HEK293 (cell line): ENCODE measurements around the gene FANCF.

ENCODE experiments used
- CTCF ChIA-PET: fragments of 350-600 bp; formaldehyde crosslinking; extraction: SDS; loops from one replicate; lab custom pipeline; 2021; ENCODE audit warnings: antibody characterized with exemption; lab: Yijun Ruan, JAX
- POLR2A ChIA-PET: fragments of 300-600 bp; formaldehyde crosslinking; extraction: SDS; loops from one replicate; lab custom pipeline; 2020; ENCODE audit warnings: antibody characterized with exemption, inconsistent platforms; lab: Yijun Ruan, JAX
- H3K27ac ChIP-seq: fragments of 200-500 bp; sonication (Bioruptor generic); 2 replicates; pipeline ENCODE4 v1.5.1; 2014; ENCODE audit warnings: low read depth, low read length, control low read depth, inconsistent platforms; ENCODE audit errors: extremely low read depth
- H3K36me3 ChIP-seq, 2 experiments: fragments of 200-500 bp in 1 of 2; sonication (Bioruptor generic) in 1 of 2; 1 replicate in 1 of 2; 2 replicates in 1 of 2; pipeline ENCODE4 v1.5.1; 2014 to 2017; ENCODE audit warnings: inconsistent platforms in 2 of 2, low read length in 2 of 2; ENCODE audit not compliant: control insufficient read depth in 2 of 2, insufficient read depth in 1 of 2
- H3K4me1 ChIP-seq: fragments of 200-500 bp; sonication (Bioruptor generic); 2 replicates; pipeline ENCODE4 v1.5.1; 2014; ENCODE audit warnings: mild to moderate bottlenecking, low read length, inconsistent platforms; ENCODE audit not compliant: control insufficient read depth, insufficient read depth
- H3K4me3 ChIP-seq: 2 replicates; pipeline ENCODE4 v1.5.1; 2011; ENCODE audit warnings: low read depth, mild to moderate bottlenecking, control low read depth, low read length, moderate library complexity
- H3K9me3 ChIP-seq: fragments of 200-500 bp; sonication (Bioruptor generic); 2 replicates; pipeline ENCODE4 v1.5.1; 2014; ENCODE audit warnings: low read depth, low read length, inconsistent platforms; ENCODE audit not compliant: control insufficient read depth, insufficient read depth
- BCL11A ChIP-seq: fragments of 450-650 bp; formaldehyde crosslinking; IDR thresholded peaks from 2 replicates; pipeline ENCODE4 v1.5.1; 2016; ENCODE audit warnings: low read depth, missing biosample characterization, missing genetic modification characterization
- GLI2 ChIP-seq: fragments of 450-650 bp; formaldehyde crosslinking; IDR thresholded peaks from 2 replicates; pipeline ENCODE4; 2017; ENCODE audit warnings: missing biosample characterization, missing genetic modification characterization, low read depth, borderline replicate concordance
- GLIS2 ChIP-seq: fragments of 450-650 bp; formaldehyde crosslinking; IDR thresholded peaks from 2 replicates; pipeline ENCODE4 v1.5.1; 2016; ENCODE audit warnings: missing biosample characterization, missing genetic modification characterization
- KLF9 ChIP-seq: fragments of 450-650 bp; formaldehyde crosslinking; IDR thresholded peaks from 2 replicates; pipeline ENCODE4 v1.5.1; 2016; ENCODE audit warnings: missing biosample characterization, missing genetic modification characterization, low read depth
- ZBTB20 ChIP-seq: fragments of 450-650 bp; formaldehyde crosslinking; IDR thresholded peaks from 2 replicates; pipeline ENCODE4 v1.5.1; 2016; ENCODE audit warnings: missing biosample characterization, missing genetic modification characterization
- ZFP3 ChIP-seq: fragments of 450-650 bp; formaldehyde crosslinking; IDR thresholded peaks from 2 replicates; pipeline ENCODE4 v1.5.1; 2016; ENCODE audit warnings: low read depth, missing biosample characterization, missing genetic modification characterization
- ZNF175 ChIP-seq: fragments of 450-650 bp; formaldehyde crosslinking; IDR thresholded peaks from 2 replicates; pipeline ENCODE4 v1.5.1; 2016; ENCODE audit warnings: missing biosample characterization, missing genetic modification characterization
- ZNF391 ChIP-seq: fragments of 450-650 bp; formaldehyde crosslinking; IDR thresholded peaks from 2 replicates; pipeline ENCODE4 v1.5.1; 2016; ENCODE audit warnings: low read depth, missing biosample characterization, missing genetic modification characterization, borderline replicate concordance
- ZNF404 ChIP-seq: fragments of 450-650 bp; formaldehyde crosslinking; IDR thresholded peaks from 2 replicates; pipeline ENCODE4 v1.5.1; 2017; ENCODE audit warnings: missing biosample characterization, missing genetic modification characterization
- ZNF629 ChIP-seq: fragments of 450-650 bp; formaldehyde crosslinking; IDR thresholded peaks from 2 replicates; pipeline ENCODE4 v1.5.1; 2017; ENCODE audit warnings: missing biosample characterization, missing genetic modification characterization
- ZNF660 ChIP-seq: fragments of 450-650 bp; IDR thresholded peaks from 2 replicates; pipeline ENCODE4 v1.5.1; 2018; ENCODE audit warnings: missing biosample characterization, mild to moderate bottlenecking, missing genetic modification characterization
- ZNF830 ChIP-seq: fragments of 450-650 bp; IDR thresholded peaks from 2 replicates; pipeline ENCODE4 v1.5.0; 2018; ENCODE audit warnings: missing biosample characterization, missing genetic modification characterization, low read depth, mild to moderate bottlenecking, moderate library complexity
- ZSCAN23 ChIP-seq: fragments of 450-650 bp; formaldehyde crosslinking; IDR thresholded peaks from 2 replicates; pipeline ENCODE4 v1.5.1; 2016; ENCODE audit warnings: missing biosample characterization, missing genetic modification characterization
- TF ChIP-seq, protein P1 (sequence below): fragments of 450-650 bp; formaldehyde crosslinking; IDR thresholded peaks from 2 replicates; pipeline ENCODE4 v1.5.1; 2016; ENCODE audit warnings: missing biosample characterization, missing genetic modification characterization
- TF ChIP-seq, protein P2 (sequence below): fragments of 450-650 bp; formaldehyde crosslinking; IDR thresholded peaks from 2 replicates; pipeline ENCODE4 v1.5.1; 2016; ENCODE audit warnings: missing biosample characterization, missing genetic modification characterization
- TF ChIP-seq, protein P3 (sequence below): fragments of 450-650 bp; formaldehyde crosslinking; IDR thresholded peaks from 2 replicates; pipeline ENCODE4 v1.5.1; 2016; ENCODE audit warnings: missing biosample characterization, missing genetic modification characterization
- TF ChIP-seq, protein P4 (sequence below): fragments of 450-650 bp; formaldehyde crosslinking; IDR thresholded peaks from 2 replicates; pipeline ENCODE4 v1.5.1; 2016; ENCODE audit warnings: missing biosample characterization, missing genetic modification characterization
- TF ChIP-seq, protein P5 (sequence below): fragments of 450-650 bp; formaldehyde crosslinking; conservative IDR thresholded peaks from 2 replicates; pipeline ENCODE4 v1.5.1; 2016; ENCODE audit warnings: low read depth, missing biosample characterization, missing genetic modification characterization
- TF ChIP-seq, protein P6 (sequence below): sonication (generic); formaldehyde crosslinking; IDR thresholded peaks from 2 replicates; pipeline ENCODE4 v1.8.1; 2022; ENCODE audit warnings: mild to moderate bottlenecking, moderate library complexity, missing genetic modification reagents

FANCF gene

DNA sequence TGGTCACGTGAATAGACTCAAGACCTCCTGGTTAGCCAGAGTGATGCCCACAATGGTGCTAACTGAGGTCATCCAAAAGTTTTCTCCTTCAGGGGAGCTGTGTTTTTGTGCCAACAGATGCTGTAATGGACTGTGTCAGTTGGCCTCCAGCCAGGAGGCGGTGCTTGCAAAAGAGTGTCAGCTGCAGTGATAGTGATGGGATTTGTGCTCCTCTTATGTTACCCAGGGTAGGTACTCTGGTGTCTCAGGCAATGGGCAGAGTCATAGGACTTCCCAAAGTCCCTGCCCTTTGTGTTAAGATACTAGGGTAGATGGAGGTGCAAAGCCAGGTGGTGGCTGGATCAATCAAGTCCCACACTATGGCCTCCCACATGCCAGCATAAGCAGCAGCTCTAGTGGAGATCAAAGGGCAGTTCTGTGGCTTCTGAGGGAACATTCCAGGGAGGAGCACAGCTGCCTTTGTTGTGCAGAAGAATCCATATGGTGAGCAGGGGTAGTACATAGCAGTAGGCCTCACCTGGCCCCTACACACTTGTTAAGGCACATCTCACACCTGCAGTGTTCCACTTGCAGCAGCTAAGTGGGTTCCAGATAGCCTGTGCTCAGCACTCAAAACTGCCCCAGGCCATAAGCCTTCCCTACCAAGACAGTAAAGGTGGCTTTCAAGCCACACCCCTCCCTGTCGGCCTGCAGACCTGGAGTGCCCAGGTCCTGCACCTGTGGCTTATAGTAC is 9.4 kb upstream of the FANCF start (continued):
- TF ChIP-seq ZNF660 (tag by site-specific recombination) (peak; percentile 48; the same call in 1 of the 2 replicates), ZSCAN23 (no peak), GLIS2 (tag by site-specific recombination) (0 out of 2 replicates have a peak, but pooled peaks have one; percentile 20), GLI2 (tag by site-specific recombination) (no peak), ZNF629 (tag by site-specific recombination) (peak; percentile 62), ZBTB20 (tag by site-specific recombination) (0 out of 2 replicates have a peak, but pooled peaks have one; percentile 26), ZNF391 (no peak), ZFP3 (tag by site-specific recombination) (no peak)
- TF ChIP-seq, protein P1, sequence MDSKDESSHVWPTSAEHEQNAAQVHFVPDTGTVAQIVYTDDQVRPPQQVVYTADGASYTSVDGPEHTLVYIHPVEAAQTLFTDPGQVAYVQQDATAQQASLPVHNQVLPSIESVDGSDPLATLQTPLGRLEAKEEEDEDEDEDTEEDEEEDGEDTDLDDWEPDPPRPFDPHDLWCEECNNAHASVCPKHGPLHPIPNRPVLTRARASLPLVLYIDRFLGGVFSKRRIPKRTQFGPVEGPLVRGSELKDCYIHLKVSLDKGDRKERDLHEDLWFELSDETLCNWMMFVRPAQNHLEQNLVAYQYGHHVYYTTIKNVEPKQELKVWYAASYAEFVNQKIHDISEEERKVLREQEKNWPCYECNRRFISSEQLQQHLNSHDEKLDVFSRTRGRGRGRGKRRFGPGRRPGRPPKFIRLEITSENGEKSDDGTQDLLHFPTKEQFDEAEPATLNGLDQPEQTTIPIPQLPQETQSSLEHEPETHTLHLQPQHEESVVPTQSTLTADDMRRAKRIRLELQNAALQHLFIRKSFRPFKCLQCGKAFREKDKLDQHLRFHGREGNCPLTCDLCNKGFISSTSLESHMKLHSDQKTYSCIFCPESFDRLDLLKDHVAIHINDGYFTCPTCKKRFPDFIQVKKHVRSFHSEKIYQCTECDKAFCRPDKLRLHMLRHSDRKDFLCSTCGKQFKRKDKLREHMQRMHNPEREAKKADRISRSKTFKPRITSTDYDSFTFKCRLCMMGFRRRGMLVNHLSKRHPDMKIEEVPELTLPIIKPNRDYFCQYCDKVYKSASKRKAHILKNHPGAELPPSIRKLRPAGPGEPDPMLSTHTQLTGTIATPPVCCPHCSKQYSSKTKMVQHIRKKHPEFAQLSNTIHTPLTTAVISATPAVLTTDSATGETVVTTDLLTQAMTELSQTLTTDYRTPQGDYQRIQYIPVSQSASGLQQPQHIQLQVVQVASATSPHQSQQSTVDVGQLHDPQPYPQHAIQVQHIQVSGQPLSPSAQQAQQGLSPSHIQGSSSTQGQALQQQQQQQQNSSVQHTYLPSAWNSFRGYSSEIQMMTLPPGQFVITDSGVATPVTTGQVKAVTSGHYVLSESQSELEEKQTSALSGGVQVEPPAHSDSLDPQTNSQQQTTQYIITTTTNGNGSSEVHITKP (tag by site-specific recombination): peak; percentile 55; the same call in 1 of the 2 replicates
- TF ChIP-seq, protein P2, sequence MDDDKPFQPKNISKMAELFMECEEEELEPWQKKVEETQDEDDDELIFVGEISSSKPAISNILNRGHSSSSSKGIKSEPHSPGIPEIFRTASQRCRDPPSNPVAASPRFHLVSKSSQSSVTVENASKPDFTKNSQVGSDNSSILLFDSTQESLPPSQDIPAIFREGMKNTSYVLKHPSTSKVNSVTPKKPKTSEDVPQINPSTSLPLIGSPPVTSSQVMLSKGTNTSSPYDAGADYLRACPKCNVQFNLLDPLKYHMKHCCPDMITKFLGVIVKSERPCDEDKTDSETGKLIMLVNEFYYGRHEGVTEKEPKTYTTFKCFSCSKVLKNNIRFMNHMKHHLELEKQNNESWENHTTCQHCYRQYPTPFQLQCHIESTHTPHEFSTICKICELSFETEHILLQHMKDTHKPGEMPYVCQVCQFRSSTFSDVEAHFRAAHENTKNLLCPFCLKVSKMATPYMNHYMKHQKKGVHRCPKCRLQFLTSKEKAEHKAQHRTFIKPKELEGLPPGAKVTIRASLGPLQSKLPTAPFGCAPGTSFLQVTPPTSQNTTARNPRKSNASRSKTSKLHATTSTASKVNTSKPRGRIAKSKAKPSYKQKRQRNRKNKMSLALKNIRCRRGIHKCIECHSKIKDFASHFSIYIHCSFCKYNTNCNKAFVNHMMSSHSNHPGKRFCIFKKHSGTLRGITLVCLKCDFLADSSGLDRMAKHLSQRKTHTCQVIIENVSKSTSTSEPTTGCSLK (tag by site-specific recombination): no peak

DNA sequence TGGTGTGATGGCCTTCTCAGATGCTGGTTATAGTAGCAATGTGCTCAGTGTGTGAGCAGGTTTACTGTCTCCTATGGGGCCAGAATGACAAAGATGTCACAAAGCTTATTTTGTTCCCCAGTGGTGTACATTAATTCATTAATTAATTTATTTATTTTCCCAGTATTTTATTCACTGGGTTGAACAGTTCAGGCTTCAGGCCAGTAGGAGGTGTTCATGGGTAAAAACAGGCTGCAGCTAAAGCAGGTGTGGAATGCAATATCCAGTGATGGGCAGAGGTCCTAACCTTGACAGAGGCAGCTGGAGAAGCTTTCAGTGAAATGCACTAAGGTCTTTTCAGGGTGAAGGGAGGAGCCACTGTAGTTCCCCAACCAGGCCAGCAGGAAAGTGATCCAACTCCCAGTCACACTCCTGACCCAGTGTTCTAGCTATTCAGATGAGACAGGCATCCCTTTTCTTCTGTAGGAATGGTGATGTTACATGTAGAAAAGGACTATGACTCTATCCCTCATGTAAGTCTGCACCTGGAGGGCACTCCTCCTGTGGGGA is 7.8 kb upstream of the FANCF start:
- H3K4me1 ChIP-seq: no peaks in the 10 kb centered on the region; the same call in 1 of the 2 replicates
- no peak overlapping the region for H3K27ac ChIP-seq
- ChIA-PET POLR2A (no interaction called here), CTCF (interaction anchor here (0.7 to 2.8 kb wide), 3 partner anchors 96 to 238 kb away, joined by 4 to 7 read pairs (median 4); no protein-coding TSS in a partner anchor)
- H3K36me3 ChIP-seq: no peaks in the 10 kb centered on the region
- H3K4me3 ChIP-seq: no peak overlapping the region
- no peaks in the 10 kb centered on the region for H3K9me3 ChIP-seq
- TF ChIP-seq ZNF175 (tag by site-specific recombination) (no peak), ZNF391 (no peak), BCL11A (tag by site-specific recombination) (no peak), ZNF404 (tag by site-specific recombination) (no peak), KLF9 (tag by site-specific recombination) (no peak), ZNF830 (tag by site-specific recombination) (no peak)
- TF ChIP-seq, protein P3, sequence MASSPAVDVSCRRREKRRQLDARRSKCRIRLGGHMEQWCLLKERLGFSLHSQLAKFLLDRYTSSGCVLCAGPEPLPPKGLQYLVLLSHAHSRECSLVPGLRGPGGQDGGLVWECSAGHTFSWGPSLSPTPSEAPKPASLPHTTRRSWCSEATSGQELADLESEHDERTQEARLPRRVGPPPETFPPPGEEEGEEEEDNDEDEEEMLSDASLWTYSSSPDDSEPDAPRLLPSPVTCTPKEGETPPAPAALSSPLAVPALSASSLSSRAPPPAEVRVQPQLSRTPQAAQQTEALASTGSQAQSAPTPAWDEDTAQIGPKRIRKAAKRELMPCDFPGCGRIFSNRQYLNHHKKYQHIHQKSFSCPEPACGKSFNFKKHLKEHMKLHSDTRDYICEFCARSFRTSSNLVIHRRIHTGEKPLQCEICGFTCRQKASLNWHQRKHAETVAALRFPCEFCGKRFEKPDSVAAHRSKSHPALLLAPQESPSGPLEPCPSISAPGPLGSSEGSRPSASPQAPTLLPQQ (tag by site-specific recombination): no peak
- TF ChIP-seq, protein P4, sequence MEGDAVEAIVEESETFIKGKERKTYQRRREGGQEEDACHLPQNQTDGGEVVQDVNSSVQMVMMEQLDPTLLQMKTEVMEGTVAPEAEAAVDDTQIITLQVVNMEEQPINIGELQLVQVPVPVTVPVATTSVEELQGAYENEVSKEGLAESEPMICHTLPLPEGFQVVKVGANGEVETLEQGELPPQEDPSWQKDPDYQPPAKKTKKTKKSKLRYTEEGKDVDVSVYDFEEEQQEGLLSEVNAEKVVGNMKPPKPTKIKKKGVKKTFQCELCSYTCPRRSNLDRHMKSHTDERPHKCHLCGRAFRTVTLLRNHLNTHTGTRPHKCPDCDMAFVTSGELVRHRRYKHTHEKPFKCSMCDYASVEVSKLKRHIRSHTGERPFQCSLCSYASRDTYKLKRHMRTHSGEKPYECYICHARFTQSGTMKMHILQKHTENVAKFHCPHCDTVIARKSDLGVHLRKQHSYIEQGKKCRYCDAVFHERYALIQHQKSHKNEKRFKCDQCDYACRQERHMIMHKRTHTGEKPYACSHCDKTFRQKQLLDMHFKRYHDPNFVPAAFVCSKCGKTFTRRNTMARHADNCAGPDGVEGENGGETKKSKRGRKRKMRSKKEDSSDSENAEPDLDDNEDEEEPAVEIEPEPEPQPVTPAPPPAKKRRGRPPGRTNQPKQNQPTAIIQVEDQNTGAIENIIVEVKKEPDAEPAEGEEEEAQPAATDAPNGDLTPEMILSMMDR (tag by site-specific recombination): no peak
- TF ChIP-seq, protein P5, sequence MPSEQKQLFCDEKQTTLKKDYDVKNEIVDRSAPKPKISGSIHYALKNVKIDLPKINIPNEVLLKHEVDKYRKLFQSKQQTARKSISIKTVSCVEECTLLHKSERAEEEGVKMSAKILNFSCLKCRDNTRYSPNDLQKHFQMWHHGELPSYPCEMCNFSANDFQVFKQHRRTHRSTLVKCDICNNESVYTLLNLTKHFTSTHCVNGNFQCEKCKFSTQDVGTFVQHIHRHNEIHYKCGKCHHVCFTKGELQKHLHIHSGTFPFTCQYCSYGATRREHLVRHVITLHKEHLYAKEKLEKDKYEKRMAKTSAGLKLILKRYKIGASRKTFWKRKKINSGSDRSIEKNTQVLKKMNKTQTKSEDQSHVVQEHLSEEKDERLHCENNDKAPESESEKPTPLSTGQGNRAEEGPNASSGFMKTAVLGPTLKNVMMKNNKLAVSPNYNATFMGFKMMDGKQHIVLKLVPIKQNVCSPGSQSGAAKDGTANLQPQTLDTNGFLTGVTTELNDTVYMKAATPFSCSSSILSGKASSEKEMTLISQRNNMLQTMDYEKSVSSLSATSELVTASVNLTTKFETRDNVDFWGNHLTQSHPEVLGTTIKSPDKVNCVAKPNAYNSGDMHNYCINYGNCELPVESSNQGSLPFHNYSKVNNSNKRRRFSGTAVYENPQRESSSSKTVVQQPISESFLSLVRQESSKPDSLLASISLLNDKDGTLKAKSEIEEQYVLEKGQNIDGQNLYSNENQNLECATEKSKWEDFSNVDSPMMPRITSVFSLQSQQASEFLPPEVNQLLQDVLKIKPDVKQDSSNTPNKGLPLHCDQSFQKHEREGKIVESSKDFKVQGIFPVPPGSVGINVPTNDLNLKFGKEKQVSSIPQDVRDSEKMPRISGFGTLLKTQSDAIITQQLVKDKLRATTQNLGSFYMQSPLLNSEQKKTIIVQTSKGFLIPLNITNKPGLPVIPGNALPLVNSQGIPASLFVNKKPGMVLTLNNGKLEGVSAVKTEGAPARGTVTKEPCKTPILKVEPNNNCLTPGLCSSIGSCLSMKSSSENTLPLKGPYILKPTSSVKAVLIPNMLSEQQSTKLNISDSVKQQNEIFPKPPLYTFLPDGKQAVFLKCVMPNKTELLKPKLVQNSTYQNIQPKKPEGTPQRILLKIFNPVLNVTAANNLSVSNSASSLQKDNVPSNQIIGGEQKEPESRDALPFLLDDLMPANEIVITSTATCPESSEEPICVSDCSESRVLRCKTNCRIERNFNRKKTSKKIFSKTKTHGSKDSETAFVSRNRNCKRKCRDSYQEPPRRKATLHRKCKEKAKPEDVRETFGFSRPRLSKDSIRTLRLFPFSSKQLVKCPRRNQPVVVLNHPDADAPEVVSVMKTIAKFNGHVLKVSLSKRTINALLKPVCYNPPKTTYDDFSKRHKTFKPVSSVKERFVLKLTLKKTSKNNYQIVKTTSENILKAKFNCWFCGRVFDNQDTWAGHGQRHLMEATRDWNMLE (tag by site-specific recombination): no peak
- TF ChIP-seq, protein P6, sequence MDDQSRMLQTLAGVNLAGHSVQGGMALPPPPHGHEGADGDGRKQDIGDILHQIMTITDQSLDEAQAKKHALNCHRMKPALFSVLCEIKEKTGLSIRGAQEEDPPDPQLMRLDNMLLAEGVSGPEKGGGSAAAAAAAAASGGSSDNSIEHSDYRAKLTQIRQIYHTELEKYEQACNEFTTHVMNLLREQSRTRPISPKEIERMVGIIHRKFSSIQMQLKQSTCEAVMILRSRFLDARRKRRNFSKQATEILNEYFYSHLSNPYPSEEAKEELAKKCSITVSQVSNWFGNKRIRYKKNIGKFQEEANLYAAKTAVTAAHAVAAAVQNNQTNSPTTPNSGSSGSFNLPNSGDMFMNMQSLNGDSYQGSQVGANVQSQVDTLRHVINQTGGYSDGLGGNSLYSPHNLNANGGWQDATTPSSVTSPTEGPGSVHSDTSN (CRISPR knock-in tag): no peak
